RWPE2 (cell line): Measurements from ENCODE around the gene BCL7A.

Experiments used
- ATAC-seq: fragments of 200-7000 bp; cut with Tn5 transposase; 3 replicates; pipeline ENCODE4 v1.9.1; 2021; ENCODE audit warnings: low read depth
- DNase-seq: peaks from one replicate; pipeline ENCODE4 v3.0.0-alpha.2; 2020; ENCODE audit warnings: low spot score
- H3K27ac ChIP-seq: fragments of 450-650 bp; 2 replicates; pipeline ENCODE4 v1.5.1; 2017; ENCODE audit warnings: mild to moderate bottlenecking; ENCODE audit not compliant: poor library complexity, severe bottlenecking
- H3K27me3 ChIP-seq: fragments of 250-450 bp; sonication (Bioruptor Pico); 2 replicates; pipeline ENCODE4 v1.5.1; 2021; ENCODE audit warnings: mild to moderate bottlenecking, moderate library complexity; ENCODE audit not compliant: insufficient read depth, poor library complexity, severe bottlenecking
- H3K36me3 ChIP-seq: fragments of 250-450 bp; sonication (Bioruptor Pico); 2 replicates; pipeline ENCODE4 v1.5.1; 2020; ENCODE audit warnings: low read depth, mild to moderate bottlenecking, moderate library complexity
- H3K4me1 ChIP-seq: fragments of 250-450 bp; sonication (Bioruptor Pico); 2 replicates; pipeline ENCODE4 v1.5.1; 2021; ENCODE audit warnings: mild to moderate bottlenecking, moderate library complexity; ENCODE audit not compliant: insufficient read depth, poor library complexity, severe bottlenecking
- H3K4me3 ChIP-seq: fragments of 250-450 bp; sonication (Bioruptor Pico); 2 replicates; pipeline ENCODE4 v1.5.1; 2021; ENCODE audit warnings: mild to moderate bottlenecking, moderate library complexity; ENCODE audit not compliant: severe bottlenecking
- H3K9me3 ChIP-seq: fragments of 250-450 bp; sonication (Bioruptor Pico); 2 replicates; pipeline ENCODE4 v1.5.1; 2021; ENCODE audit warnings: mild to moderate bottlenecking, moderate library complexity; ENCODE audit not compliant: severe bottlenecking
- TF ChIP-seq, protein P1 (sequence below): fragments of 450-650 bp; IDR thresholded peaks from one replicate; pipeline ENCODE4 v1.5.1; 2017; ENCODE audit warnings: mild to moderate bottlenecking, moderate library complexity; ENCODE audit not compliant: poor library complexity, severe bottlenecking

The BCL7A gene

DNA sequence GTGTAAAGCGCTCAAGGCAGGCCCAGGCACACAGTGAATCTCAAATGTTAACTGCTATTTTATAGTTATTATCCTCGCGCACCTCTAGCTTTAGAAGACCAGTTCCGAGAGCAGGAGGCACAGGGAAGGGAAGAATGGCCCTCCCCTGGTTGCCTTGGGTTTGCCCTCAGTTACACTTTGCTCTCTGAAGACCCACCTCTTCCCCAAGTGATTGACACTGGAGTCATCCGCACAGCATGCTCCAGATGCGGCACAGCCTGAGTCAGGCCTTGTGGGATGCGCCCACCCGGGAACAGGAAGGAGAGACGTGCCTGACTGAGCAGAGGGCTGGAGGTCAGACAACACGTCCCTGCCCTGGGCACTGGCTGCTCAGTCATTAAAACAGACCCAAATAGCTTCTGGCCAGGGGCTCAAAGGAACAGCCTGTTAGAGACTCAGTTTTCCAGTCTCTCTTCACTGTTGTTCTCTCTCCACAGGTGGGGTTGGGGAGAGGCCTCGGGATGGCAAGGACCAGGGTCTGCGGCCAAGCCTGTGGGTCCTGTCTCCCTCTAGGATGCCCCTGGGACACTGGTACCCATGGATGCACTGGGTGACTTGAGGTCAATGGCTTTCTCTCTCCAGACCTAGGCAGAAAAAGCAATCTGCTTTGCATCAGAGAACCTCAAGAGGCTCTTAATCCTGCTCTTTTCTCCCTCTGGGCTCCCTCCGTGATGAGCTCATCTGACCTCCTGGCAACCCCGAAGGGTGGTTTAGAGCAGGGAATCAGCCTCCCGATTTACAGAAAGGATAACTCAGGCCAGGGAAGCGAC is 43.3 kb downstream of the BCL7A start:
- no peak overlapping the region for H3K4me3 ChIP-seq
- TF ChIP-seq, protein P1, sequence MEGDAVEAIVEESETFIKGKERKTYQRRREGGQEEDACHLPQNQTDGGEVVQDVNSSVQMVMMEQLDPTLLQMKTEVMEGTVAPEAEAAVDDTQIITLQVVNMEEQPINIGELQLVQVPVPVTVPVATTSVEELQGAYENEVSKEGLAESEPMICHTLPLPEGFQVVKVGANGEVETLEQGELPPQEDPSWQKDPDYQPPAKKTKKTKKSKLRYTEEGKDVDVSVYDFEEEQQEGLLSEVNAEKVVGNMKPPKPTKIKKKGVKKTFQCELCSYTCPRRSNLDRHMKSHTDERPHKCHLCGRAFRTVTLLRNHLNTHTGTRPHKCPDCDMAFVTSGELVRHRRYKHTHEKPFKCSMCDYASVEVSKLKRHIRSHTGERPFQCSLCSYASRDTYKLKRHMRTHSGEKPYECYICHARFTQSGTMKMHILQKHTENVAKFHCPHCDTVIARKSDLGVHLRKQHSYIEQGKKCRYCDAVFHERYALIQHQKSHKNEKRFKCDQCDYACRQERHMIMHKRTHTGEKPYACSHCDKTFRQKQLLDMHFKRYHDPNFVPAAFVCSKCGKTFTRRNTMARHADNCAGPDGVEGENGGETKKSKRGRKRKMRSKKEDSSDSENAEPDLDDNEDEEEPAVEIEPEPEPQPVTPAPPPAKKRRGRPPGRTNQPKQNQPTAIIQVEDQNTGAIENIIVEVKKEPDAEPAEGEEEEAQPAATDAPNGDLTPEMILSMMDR = no peak

DNA sequence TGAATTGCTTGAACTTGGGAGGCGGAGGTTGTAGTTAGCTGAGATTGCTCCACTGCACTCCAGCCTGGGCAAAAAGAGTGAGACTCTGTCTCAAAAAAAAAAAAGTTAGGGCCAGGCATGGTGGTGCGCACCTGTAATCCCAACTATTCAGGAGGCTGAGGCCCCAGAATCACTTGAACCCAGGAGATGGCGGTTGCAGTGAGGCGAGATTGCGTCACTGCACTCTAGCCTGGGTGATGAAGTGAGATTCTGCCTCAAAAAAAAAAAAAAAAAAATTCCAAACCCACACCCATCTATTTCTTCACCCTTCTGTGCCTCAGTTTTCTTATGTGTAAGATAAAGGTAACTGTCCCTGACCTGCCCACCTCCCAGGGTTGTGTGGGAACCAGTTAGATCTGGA is 45.9 kb downstream of the BCL7A start:
- ATAC-seq (no peak), DNase-seq (no peak)
- Histone ChIP-seq H3K4me3 (no peak overlapping the region), H3K9me3 (no peaks in the 10 kb centered on the region), H3K27ac (no peak overlapping the region), H3K4me1 (peaks cover 24% of the 10 kb centered on the region), H3K27me3 (no peaks in the 10 kb centered on the region), H3K36me3 (no peaks in the 10 kb centered on the region)
- TF ChIP-seq, protein P1 = no peak

More for the DNA sequence above, 43.3 kb downstream of the BCL7A start:
- peak; percentile 50; the same call in 2 of the 3 replicates for ATAC-seq
- 0 out of 2 replicates have a peak, but pooled peaks cover 3% of the 10 kb centered on the region for H3K36me3 ChIP-seq
- no peaks in the 10 kb centered on the region for H3K27me3 ChIP-seq
- H3K9me3 ChIP-seq = no peaks in the 10 kb centered on the region
- no peak for DNase-seq
- H3K27ac ChIP-seq = peak overlapping the region; percentile 92
- peaks cover 29% of the 10 kb centered on the region for H3K4me1 ChIP-seq

DNA sequence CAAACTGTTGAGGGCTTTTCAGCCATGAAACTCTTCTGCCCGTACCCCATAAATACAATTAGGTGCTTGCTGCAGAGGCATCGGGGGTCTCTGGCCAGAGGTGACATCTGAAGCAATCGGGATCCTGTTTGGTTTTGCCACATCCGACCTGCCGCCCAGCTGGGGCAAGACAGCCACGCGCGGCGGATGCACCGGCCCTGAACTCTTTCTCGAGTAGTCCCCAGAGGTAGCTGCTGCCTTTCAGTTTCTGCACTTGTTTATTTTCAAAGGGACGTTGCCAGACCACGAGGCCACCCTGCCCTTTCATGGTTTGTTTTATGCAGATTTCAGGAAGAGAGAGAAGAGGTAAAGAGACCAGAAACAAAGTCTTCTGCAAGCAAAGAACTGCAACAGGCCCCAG is 46.3 kb downstream of the BCL7A start:
- ATAC-seq = no peak
- DNase-seq = no peak
- Histone ChIP-seq H3K4me3 (no peak overlapping the region), H3K27ac (no peak overlapping the region), H3K4me1 (peaks cover 20% of the 10 kb centered on the region), H3K9me3 (no peaks in the 10 kb centered on the region), H3K27me3 (no peaks in the 10 kb centered on the region), H3K36me3 (no peaks in the 10 kb centered on the region)
- TF ChIP-seq, protein P1 = no peak

DNA sequence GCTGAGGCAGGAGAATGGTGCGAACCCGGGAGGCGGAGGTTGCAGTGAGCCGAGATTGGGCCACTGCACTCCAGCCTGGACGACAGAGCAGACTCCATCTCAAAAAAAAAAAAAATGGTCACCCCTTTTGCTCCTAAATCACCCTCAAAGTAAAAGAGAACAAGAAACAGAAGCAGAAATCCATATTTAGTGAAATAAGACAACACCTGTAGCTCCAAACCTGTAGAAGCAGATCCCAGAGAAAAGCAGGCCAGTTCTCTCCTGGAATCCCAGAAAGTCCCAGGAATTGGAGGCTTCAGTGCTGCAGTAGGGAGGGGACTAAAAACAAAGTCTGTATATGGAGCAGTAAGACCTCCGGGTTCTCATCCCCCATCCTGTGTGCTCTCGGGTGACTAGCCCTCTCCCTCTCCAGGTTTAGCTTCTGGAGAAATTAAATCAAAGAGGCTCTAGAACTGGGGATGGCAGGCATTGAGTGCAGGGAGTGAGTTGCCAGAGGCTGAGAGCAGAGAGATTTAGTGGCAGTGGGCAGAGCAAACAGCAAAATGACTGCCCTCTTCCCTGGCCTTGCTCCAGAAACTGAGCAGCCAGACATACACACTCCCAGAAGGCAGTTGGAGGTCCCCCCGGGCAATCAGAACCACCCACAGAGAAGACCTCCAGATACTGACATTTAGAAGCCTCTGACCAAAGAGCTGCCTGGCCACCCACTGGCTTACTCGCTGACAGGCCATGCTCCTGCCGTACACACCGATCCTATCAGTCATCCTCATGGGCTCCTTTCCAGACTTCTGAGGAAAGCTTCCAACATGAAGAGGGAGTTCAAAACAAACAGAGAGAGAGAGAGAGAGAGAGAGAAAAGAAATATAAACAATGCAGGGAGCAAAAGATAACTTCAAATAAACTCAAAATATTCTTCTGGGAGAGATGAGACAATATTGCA is 50.6 kb downstream of the BCL7A start:
- H3K27ac ChIP-seq = peak overlapping the region; percentile 59
- no peak overlapping the region for H3K4me3 ChIP-seq
- no peaks in the 10 kb centered on the region for H3K36me3 ChIP-seq
- TF ChIP-seq, protein P1 = no peak
- ATAC-seq = peak; percentile 94
- no peaks in the 10 kb centered on the region for H3K27me3 ChIP-seq
- no peak for DNase-seq
- H3K9me3 ChIP-seq = no peaks in the 10 kb centered on the region
- no peaks in the 10 kb centered on the region for H3K4me1 ChIP-seq
